DOHH2 (cell line): ENCODE measurements around the gene ACADM.
"Not testable (repeated sequence)": the region's sequence is repeated elsewhere in the genome, so short reads cannot be mapped to it uniquely, and the experiment has no call there.

Experiments used
- H3F3A ChIP-seq: fragments of 200-600 bp; sonication (generic), shearing (Covaris generic); 2 replicates; pipeline ENCODE4 v1.6.0; 2016; ENCODE audit warnings: antibody characterized with exemption, mild to moderate bottlenecking; ENCODE audit not compliant: control insufficient read depth, insufficient read depth
- H3K27ac ChIP-seq: fragments of 200-600 bp; sonication (generic); 2 replicates; pipeline ENCODE4 v1.5.1; 2014; ENCODE audit warnings: low read depth, mild to moderate bottlenecking, low read length, moderate library complexity
- H3K27me3 ChIP-seq: fragments of 200-600 bp; sonication (generic); 2 replicates; pipeline ENCODE4 v1.6.1; 2014; ENCODE audit warnings: mild to moderate bottlenecking, low read length, mixed read lengths; ENCODE audit not compliant: control insufficient read depth
- H3K36me3 ChIP-seq: fragments of 200-600 bp; sonication (generic); 2 replicates; pipeline ENCODE4 v1.6.1; 2014; ENCODE audit warnings: mild to moderate bottlenecking, low read length, moderate library complexity, mixed read lengths; ENCODE audit not compliant: control insufficient read depth
- H3K4me1 ChIP-seq: fragments of 200-600 bp; sonication (generic); 2 replicates; pipeline ENCODE4 v1.6.1; 2014; ENCODE audit warnings: mild to moderate bottlenecking, low read length, mixed read lengths; ENCODE audit not compliant: control insufficient read depth
- H3K4me2 ChIP-seq: fragments of 200-600 bp; sonication (generic); 2 replicates; pipeline ENCODE4 v1.6.0; 2014; ENCODE audit warnings: mild to moderate bottlenecking, low read length, moderate library complexity
- H3K4me3 ChIP-seq: fragments of 200-600 bp; sonication (generic); 2 replicates; pipeline ENCODE4 v1.5.1; 2014; ENCODE audit warnings: mild to moderate bottlenecking, low read length, mixed read lengths
- H3K79me2 ChIP-seq: fragments of 200-600 bp; sonication (generic); 2 replicates; pipeline ENCODE4 v1.6.1; 2014; ENCODE audit warnings: mild to moderate bottlenecking, low read length, mixed read lengths; ENCODE audit not compliant: control insufficient read depth
- H3K9me2 ChIP-seq: fragments of 200-600 bp; sonication (generic); replicated peaks from 2 replicates; pipeline ENCODE4 v1.6.1; 2014; ENCODE audit warnings: mild to moderate bottlenecking, low read length, mixed read lengths; ENCODE audit not compliant: control insufficient read depth
- H3K9me3 ChIP-seq: fragments of 200-600 bp; sonication (generic); 2 replicates; pipeline ENCODE4 v1.6.1; 2014; ENCODE audit warnings: antibody characterized with exemption, low read length, mixed read lengths; ENCODE audit not compliant: control insufficient read depth, insufficient read depth
- H4K20me1 ChIP-seq: fragments of 200-600 bp; sonication (generic); 2 replicates; pipeline ENCODE4 v1.6.0; 2014; ENCODE audit warnings: low read depth, mild to moderate bottlenecking, antibody characterized with exemption, low read length, moderate library complexity; ENCODE audit not compliant: control insufficient read depth, insufficient read depth
- CTCF ChIP-seq: fragments of 200-600 bp; sonication (generic); IDR thresholded peaks from one replicate; pipeline ENCODE4 v1.5.1; 2014; ENCODE audit warnings: antibody characterized with exemption, mild to moderate bottlenecking, low read depth, low read length; ENCODE audit not compliant: poor library complexity, severe bottlenecking
- EZH2phosphoT487 ChIP-seq: fragments of 200-600 bp; sonication (generic); IDR thresholded peaks from 2 replicates; pipeline ENCODE4 v1.6.1; 2017; ENCODE audit warnings: borderline replicate concordance, mild to moderate bottlenecking, antibody characterized with exemption, low read length, moderate library complexity, mixed read lengths

The ACADM gene

DNA sequence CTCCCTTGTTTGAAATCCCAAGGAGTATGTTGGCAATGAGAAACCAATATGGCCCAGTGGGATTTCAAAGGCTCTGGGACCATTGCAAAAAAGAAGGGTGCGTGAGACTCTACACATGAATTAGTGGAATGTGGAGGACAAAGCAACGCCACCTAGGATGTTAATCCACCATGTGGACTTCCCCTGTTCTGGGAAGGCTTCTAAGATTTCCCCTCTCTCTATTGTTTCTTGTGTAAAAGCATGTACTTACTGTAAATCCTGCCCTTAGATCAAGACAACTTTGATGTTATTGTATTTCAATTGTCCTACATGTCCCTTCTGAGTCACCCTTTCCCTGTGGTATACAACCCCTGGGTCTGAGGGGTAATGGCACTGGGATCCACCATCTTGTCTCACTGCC lies 4.7 kb upstream of the ACADM start:
- Histone ChIP-seq H3K27ac (no peak overlapping the region), H3K4me1 (peaks cover 6% of the 10 kb centered on the region), H3K4me3 (no peak overlapping the region), H3K9me2 (no peaks in the 10 kb centered on the region), H3F3A (0 out of 2 replicates have a peak, but pooled peaks cover 3% of the 10 kb centered on the region), H4K20me1 (no peaks in the 10 kb centered on the region), H3K27me3 (no peaks in the 10 kb centered on the region), H3K36me3 (peaks cover 5% of the 10 kb centered on the region), H3K79me2 (peaks cover 9% of the 10 kb centered on the region), H3K4me2 (no peak overlapping the region), H3K9me3 (no peaks in the 10 kb centered on the region)
- TF ChIP-seq EZH2phosphoT487, result no peak
- TF ChIP-seq CTCF, result no peak

- Histone ChIP-seq H3K9me3 (no peaks in the 10 kb centered on the region), H3K27me3 (no peaks in the 10 kb centered on the region), H4K20me1 (no peaks in the 10 kb centered on the region), H3K4me3 (no peak overlapping the region), H3K4me2 (no peak overlapping the region), H3K4me1 (peaks cover 6% of the 10 kb centered on the region), H3F3A (0 out of 2 replicates have a peak, but pooled peaks cover 4% of the 10 kb centered on the region), H3K36me3 (peaks cover 10% of the 10 kb centered on the region), H3K9me2 (no peaks in the 10 kb centered on the region), H3K79me2 (peaks cover 14% of the 10 kb centered on the region), H3K27ac (no peak overlapping the region)
- TF ChIP-seq CTCF (no peak), EZH2phosphoT487 (no peak)
Observed at GRCh38 chr1:75720325-75720724, 4.2 kb upstream of the ACADM start.

DNA sequence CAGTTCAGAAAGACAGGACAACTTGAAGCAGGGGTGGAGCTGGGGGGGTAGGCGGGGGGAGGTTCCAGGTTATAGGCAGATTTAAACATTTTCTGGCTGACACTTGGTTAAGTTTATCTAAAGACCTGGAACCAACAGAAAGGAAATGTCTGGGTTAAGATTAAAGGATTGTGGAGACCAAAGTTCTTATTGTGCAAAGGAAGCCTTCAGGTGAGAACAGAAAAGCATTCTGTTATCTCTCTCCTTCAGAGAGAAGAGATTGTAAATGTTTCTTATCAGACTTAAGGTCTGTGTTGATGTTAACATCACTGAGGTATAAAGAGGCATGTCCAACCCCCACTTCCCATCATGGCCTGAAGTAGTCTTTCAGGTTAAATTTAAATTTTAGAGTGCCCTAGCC lies 3.7 kb upstream of the ACADM start:
- H3K4me2 ChIP-seq, result no peak overlapping the region
- H3K36me3 ChIP-seq, result peaks cover 15% of the 10 kb centered on the region
- H4K20me1 ChIP-seq, result no peaks in the 10 kb centered on the region
- peaks cover 6% of the 10 kb centered on the region for H3K4me1 ChIP-seq
- no peaks in the 10 kb centered on the region for H3K9me3 ChIP-seq
- no peak overlapping the region for H3K27ac ChIP-seq
- no peaks in the 10 kb centered on the region for H3K9me2 ChIP-seq
- H3K4me3 ChIP-seq, result no peak overlapping the region
- H3K79me2 ChIP-seq, result peaks cover 19% of the 10 kb centered on the region
- 0 out of 2 replicates have a peak, but pooled peaks cover 5% of the 10 kb centered on the region for H3F3A ChIP-seq
- TF ChIP-seq CTCF, result no peak
- no peak for TF ChIP-seq EZH2phosphoT487
- no peaks in the 10 kb centered on the region for H3K27me3 ChIP-seq

DNA sequence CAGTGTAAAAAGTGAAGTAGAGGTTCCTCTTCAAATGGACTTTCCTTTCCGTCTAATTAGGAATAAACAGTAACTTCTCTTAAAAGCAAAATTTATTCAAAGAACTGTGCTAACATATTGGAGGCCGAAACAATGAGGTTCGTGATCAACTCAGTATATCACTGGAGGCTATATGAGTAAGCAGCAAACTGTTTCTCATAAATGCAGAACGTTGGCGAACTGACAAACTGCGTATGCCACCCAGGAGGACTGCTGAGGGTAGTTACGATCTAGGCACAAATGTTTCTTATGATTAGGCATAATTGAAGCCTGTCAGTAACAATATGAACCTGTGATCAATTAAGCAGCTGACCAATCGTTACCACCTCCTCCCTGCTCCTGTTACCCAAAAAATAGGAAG lies 2.3 kb upstream of the ACADM start:
- not testable (repeated sequence) for H4K20me1 ChIP-seq, H3K27me3 ChIP-seq, H3K9me3 ChIP-seq, H3K4me2 ChIP-seq, H3K27ac ChIP-seq, H3K9me2 ChIP-seq, H3K4me3 ChIP-seq
- Histone ChIP-seq H3K79me2 (peaks cover 33% of the 10 kb centered on the region), H3K4me1 (peaks cover 17% of the 10 kb centered on the region), H3F3A (peaks cover 12% of the 10 kb centered on the region), H3K36me3 (peaks cover 26% of the 10 kb centered on the region)
